HG03135 (cell line): ENCODE data around the gene LONRF2.

ENCODE experiments used
- ATAC-seq: cut with Tn5 transposase; IDR thresholded peaks from one replicate; pipeline ENCODE4 v1.9.1; 2021; ENCODE audit warnings: mild to moderate bottlenecking, moderate library complexity; ENCODE audit not compliant: unreplicated experiment

The LONRF2 gene

DNA sequence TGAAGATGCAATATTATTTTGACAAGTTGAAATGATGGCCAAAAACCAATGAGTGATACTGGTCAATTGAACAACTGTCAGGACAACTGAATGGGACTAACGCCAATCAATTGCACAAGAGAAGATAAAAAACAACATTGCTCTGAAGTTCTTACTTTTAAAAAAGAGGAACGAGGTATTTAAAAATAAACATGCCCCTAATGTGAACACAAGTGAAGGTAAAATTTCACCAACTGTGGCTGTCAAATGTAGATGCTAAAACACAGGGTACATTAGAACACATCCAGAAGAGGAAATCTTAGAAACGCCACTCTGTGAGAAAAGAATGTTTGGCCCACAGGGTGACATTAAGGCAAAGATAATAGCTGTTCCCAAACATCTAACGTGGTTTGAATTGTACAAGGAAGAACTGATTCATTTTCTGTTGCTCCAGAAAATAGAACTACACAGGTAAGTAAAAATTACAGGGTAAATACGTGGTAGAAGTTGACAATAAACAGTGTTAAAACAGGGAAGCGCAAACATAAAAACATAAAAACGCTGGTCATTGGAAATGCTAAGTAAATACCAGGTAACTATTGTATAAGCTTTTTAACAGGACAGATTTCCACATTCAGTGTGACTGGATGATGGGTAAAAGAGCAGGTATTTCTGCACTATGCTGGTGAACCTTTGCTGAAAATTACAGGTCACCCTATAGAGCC is 20.3 kb downstream of the LONRF2 start:
- no peak for ATAC-seq

DNA sequence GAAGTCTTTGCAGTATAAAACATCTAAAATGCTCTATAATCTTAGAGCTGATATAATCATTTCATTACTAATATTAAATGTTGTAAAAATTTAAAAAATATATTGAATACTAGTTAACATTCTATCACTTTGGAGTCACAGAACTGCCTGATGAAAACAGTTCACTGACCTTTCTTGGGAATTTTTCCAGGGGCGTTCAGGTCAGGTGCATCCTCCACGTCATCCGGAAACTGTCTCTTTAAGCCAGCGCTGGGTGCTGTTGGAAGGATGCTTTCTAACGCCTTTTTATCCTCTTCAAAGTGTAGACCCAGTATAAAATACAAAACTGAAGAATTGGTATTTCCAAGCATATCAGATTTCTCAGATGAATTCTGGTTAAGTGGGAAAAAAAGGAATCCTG is 22.8 kb downstream of the LONRF2 start:
- ATAC-seq = no peak

DNA sequence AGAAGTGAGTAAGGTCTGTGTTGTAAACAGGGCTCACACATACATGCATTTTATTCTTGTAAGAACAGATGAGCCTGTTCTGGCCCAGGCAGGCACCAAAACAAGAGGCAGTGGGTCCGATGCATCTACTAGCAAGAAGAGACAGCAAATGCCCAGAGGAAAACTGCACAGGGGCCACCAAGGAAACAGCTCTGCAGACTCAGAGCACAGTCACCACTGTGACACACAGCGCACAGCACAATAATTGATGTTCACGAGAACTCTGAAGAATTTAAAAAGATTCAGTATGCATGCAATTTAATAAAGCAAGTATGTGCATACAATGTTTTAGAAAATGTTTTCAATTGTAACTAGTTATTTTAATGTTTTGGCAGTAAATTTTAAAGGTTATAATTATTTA is 24.8 kb downstream of the LONRF2 start:
- ATAC-seq = no peak

DNA sequence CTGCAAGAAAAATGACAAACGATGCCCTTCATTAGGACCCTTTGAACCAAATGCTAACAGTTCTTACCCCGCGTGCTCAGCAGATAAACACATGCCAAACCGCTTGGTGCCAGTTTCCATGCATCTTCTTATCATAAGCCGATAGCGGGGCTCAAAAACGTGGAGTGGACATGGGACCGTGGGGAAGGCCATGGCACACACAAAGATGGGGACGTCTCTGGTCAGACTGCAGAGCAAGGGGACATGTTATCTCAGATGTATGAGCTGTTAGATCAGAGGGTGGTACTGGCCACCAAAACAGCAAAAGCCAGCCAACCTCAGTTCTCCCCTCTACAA is 28.2 kb downstream of the LONRF2 start:
- ATAC-seq = no peak

DNA sequence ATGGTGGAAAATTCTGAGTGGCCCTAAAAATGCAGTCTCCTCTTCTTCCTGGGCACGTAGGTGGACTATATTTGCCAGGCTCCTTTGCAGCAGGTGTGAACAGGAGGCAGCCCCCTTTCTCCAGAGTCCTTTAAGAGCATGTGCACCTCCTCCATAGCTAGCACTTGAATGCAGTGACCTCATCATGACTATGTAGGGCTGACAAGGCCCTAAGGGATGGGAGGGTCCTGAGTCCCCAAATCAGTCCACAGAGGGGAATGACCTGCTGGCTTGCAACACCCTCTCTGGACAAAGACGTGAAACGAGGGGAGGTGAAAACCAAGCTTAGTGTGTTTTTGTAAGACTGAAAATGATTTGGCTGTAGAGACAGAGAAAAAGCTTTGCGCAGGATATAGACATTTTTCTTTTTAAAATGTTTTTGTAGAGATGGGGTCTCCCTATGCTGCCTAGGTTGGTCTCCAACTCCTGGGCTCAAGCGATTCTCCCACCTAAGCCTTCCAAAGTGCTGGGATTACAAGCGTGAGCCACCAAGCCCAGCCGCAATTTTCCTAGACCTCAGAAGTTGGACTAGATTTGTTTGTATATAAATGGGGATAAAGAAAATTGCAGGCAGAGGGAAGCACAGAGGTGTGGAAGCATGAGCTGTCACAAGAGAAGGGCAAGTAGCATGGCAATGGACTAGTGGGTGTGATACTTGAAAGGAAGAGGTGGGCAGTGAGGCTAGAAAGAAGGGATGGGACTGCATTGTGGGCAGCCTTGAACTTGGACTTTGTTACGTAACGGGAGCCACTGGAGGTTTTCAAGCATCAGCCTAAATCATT is 28.8 kb downstream of the LONRF2 start:
- ATAC-seq = no peak

DNA sequence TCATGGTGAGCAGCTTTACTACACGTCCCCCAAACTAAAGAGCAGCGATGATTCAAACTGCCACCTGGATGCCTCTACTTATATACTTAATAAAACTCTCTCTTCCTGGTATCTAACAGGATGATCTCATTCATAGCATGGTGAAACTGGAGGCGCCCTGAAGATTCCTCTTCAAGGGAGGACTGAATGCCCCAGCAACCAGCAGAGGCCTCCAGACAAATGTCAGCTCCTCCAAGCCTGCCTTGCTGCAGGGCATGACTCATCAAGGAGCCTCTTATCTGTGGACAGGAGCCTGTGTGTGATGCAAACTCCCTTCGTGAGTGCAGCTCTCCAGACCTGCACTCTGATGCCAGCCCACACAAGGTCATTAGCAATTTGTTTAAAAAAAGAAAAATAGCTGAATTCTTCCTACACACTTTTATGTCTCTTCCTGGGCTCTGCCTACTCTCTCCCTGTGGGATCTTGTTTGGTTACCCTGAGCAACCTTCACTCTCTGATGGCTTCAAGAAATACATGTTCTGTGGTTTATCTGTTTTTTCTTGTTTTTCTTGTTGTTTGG is 30.2 kb downstream of the LONRF2 start:
- ATAC-seq = no peak

DNA sequence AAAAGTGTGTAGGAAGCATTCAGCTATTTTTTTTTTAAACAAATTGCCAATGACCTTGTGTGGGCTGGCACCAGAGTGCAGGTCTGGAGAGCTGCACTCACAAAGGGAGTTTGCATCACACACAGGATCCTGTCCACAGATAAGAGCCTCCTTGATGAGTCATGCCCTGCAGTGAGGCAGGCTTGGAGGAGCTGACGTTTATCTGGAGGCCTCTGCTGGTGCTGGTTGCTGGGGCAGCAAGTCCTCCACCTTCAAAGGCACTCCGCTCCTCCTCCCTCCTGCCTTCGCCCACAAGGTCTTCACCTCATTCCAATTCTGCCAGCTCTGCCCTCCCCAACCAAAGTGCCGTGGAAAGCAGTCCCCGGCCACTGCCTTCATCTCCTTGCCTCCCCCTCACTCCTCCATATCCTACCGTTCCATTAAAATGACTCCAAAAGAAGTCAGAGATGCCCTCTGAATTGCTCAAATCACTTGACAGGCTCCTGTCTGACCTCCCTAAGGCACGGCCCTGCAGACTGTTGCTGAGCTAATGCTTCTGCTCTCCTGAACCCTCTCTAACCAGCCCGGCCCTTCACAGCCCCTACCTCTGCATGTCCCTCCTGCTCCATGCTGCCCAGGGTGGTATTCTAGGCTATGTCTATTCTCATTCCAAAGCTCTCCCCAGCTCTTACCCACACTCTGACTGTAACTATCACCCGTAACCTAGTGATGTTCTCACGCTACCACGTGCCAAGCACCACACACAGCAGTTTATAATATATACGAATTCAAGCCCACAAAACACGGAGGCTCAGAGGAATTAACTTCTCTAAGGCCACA is 30.9 kb downstream of the LONRF2 start:
- ATAC-seq = no peak

DNA sequence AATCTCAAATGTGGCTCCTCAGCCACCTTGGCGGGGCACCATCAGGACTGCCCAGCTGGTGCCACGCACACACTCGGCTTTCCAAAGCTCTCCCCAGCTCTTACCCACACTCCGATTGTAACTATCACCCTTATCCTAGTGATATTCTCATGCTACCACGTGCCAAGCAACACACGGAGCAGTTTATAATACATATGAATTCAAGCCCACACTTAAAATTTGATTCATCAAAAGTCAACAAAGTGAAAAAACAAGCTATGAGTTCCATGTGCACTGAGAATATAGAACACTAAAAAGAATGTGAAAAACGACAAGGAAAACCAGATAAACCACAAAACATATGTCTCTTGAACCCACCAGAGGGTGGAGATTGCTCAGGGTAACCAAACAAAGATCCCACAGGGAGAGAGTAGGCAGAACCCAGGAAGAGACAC is 31.6 kb downstream of the LONRF2 start:
- no peak for ATAC-seq

DNA sequence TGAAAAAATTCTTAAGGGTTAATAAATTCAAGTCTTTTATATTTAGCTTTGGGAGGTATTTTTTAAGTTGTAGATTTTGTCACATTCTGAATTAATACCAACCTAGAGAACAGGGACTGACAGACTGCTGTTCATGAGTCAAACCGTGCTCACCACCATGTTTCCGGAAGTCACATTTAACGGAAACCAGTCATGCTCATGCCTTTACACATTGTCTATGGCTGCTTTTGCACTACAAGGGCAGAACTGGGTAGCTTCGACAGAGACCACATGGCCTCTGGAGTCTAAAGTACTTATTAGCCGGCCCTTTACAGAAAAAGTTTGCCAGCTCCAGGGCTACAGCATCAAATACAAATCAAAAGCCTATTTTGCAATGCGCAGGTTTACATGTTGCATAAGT is 33.3 kb downstream of the LONRF2 start:
- no peak for ATAC-seq

DNA sequence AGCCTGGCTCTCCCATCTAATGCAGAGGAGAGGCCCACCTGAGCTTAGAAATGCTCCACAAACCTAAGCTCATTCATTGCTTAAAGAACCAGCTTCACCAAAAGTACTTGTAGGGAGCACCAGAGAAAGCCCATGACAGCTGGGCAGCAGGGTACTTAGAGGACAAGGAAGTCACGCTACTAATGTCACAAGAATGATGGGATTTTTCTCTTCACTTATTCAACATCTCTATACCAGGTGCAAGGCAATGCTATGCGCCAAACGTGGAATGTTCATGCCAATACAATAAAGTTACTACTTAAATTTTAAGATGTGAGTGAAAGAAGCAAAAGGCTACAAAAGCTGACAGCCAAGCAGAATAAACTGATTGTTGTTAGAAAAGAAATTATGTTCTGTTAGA is 36.0 kb downstream of the LONRF2 start:
- ATAC-seq = no peak

DNA sequence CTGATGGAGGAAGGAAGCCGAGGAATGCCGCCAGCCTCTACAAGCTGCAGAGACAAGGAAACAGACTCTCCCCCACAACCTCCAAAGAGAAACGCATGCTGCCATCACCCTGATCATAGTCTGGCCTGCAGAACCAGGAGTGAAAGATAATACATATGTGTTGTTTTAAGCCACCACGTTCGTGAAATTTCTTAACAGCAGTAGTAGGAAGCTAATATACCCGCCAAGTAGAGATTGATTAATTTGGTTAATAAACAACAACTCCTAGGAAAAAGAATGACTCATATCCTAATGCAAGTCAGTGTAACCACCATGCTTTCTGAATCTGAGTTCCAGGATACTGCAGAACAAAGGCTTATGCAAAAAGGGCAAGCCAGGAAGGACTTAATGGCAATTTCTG is 36.6 kb downstream of the LONRF2 start:
- ATAC-seq = no peak

DNA sequence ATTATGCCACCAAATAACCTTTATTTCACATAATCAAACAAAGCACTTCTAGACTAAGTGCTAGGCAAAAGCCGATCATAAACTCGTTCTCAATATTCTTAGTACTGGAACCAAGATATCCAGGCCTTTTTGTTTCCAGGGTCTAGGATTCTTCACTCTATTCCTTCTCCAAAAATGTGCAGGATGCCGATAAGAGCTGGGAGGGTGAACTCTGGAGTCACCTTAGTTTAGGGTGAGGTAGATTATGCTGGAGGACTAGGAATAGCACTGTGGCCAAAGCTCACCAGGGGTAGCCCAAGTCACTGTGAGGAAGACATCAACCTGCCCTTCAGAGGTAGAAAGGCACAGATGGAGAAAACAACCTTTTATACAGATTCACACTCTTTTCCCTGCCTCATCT is 37.3 kb downstream of the LONRF2 start:
- ATAC-seq = no peak

DNA sequence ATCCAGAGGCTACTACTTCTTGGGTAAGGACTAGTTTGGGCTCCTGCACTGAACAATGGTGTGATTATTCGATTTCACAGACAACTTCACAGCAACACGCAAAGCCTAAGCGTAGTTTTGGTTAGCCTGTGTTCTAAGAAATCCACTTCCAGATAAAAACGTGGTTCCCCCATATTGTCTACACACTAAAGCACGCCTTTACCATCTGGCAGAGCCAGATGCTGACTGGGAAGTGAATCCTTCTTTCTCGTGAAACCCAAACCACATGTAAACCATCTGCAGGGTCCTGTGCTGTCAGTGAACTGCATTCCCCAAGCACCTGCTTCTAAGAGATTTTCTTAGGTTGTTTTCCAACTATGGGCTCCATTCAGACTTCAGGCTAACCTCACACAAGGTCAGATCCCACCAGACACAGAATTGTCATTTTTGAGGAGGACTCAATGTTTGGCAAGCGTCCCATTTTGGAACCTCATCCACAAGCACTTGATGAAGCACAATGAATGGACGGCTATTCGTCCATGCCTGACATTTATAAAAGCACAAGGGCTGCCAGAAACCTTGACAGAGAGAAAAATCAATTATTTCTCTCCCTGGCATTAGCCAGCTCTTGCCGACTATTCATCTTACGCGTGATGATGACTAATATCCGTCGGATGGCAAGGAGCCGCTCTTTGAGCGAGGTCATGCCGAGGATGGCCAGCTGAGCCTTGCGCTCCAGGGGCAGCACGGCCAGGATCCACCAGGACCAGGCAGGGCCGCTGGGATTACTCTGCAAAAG is 38.4 kb downstream of the LONRF2 start:
- ATAC-seq = no peak

DNA sequence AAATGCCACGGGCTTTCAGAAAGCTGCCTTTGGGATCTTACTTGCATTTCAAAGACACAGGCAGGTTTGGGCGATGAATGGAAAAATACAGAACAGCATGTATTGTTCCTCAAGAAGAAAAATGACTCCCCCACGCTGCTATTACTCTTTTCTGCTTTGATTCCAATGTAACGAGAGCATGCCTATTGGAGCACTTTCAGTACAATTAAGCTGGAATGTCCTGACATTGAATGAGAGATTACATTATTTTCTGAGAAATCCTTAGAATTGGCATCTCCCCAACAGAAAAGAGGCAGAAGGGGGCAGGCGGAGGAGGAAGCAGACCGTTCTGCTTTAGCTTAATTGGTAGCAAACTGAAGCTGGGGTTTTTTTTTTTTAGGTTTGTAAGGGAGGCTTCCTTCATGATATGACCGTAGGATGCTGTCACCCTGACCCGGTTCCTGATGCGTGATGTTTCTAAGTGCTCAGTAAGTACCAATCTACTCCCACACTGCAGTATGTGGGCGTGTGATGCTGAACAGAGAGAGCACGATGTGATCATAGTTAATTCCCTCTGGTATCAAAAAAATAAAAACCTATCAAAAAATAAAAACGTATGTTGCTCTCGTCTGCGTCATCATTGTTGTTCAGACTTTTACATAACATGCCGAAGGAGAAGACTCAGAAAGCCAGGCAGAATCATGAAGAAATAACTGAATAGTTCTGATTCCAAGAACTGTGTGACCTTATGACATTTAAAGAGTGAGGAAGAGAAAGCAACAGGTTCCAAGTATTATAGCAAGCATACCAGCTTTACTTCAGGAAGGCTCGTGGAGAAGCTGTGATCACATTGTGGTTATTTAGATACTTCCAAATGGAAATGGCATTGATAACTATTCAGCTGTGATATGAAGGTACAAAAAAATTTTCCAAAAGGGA is 40.5 kb downstream of the LONRF2 start:
- ATAC-seq = no peak

DNA sequence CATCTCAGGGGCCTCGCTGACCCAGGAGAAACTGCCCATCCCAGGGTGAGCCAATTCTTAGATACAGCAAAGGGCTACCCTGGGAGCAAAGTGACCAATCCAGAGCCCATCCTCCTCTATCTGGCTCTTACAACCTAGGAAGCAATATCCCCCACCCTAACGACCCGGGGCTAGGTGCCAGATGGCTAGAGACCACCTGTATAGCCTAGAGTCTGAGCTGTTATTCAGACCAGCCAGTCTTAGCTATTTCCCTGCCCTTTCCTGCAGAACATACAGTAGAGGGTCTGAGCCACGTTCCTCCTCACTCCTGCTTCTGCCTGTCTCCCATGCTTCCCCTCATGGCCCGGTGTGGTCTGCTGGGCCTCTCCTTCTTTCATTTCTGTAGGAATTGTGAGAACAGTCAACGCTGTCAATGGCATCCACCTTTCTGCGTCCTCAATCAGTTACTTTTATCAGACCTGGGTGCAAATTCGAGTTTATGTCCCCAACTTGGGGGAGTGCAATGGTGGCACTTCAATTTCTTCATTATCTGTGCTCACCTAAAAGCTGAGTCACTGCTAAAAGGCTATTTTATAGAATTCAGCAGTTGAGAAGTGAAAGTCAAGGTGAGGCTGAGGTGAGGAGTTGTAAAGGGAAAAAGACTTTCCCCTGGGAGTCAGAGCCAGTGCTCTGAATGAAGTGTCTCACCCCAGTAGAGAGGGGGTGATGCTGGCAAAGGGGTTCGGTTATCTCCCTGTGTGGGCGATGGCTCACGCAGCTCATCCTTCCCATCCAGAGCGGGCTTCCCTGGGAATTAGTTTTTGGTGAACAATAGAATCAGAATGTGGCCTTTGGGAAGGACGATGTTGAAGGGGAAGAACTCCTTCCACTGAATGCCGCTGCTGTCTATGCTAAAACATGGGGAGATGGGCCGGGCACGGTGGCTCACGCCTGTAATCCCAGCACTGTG is 42.4 kb downstream of the LONRF2 start:
- no peak for ATAC-seq

DNA sequence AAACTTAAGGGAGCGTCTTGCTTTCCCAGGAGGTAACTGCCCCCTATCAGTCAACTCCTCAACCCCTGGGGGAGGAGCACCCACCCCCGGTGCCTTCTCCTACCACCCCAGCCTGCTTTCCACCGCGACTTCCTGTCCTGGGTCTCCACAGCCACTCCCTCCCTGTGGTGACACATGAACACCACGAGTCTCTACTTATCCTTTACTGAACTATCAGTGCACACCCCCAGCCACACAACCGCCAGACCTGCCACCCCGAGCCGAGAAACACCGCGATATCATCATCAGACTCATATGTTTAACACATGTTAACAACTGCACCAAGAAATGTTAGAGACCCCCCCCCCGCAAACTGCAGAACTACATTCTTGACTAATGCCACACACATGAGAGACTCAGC is 43.3 kb downstream of the LONRF2 start:
- ATAC-seq = no peak

DNA sequence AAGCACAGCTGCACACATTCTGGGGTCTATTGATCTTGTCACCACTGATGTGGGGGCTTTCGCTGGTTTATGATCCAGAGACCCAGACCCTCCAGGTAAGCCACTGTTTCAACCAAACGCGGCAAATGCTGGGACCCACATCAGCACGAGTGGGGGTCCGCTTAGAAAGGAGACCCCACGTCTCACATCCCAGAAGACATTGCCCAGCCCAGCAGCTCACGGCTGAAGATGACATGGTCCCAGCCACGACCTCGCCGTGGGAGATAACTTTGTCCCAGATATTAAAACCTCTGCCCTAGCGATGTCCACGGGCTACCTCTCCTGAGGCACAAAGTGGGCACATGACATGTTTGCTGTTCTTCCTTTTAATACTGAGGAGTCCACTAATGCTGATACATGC is 43.8 kb downstream of the LONRF2 start:
- ATAC-seq = no peak

DNA sequence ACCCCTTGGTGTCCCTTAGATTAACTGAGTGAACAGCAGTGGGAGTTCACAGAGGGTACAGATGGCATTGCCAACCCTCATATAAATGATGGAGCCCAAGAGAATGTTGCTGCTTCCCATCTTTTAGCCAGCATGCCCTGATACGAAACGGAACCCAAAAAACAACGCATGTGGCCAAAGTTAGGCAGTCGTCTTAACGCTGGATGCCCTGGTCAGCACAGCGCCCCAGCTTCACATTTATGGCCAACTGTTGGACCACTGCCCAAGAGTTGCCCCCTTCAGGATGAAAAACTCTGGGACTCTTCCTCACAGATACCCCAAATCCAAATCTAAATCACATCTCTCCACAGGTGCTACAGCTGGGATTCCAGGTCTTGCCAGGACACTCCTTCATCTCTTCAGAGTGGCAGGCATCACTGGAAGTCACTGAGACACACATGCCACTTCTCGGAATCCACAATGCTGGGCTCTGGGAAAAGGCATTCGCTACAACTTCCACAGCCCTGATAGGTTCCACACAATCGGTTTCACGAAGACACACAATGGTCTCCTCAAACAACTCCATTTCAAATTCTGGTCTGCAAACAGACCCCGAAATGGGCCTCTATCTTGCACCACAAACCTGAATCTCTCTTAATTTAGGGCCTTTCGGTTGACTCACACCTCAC is 44.6 kb downstream of the LONRF2 start:
- ATAC-seq = no peak
